ENCODE data around the gene CHST14. TPM values are rescaled to one million over a fixed set of nuclear protein-coding genes. Genes with fewer than 3 reads are reported as not detected.

CHST14 gene
- total and polyA plus RNA-seq, 2 donors (not counting 1 experiment from before 2014, with no cell fraction given) = 7.4 to 18.8 TPM

DNA sequence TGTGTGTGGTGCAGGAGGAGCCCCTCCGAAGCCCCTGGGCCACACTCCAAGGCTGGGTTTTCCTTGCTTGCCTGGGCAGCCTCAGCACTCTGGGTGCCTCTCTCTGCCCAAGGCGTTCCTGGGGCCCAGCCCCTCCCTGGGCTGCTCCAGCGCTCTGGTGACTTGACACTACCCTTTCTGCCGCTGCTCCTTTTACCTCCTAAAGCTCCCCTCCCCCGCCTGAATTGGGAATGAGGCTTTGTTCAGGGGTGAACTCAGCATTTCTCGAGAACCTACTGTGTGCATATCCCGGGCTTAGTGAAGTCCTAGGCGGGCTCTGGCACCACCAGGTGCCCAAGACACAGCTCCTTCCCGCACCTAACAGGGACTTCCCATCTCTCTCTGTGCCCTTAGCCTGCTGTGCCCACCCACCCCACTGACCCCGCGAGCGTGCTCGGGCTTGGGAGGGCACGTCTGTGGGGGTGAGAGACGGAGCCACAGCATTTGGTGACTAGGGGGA is 31.3 kb upstream of the CHST14 start:
- no peak overlapping the region for H3K9ac ChIP-seq (ENCODE audit: insufficient read depth, low read length)
- H4K20me1 ChIP-seq (ENCODE audit: control insufficient read depth, extremely low read depth, insufficient read depth, low read length) = peaks cover 3% of the 10 kb centered on the region
- DNase-seq (ENCODE audit: low read depth in 2 of 2) = no peak

DNA sequence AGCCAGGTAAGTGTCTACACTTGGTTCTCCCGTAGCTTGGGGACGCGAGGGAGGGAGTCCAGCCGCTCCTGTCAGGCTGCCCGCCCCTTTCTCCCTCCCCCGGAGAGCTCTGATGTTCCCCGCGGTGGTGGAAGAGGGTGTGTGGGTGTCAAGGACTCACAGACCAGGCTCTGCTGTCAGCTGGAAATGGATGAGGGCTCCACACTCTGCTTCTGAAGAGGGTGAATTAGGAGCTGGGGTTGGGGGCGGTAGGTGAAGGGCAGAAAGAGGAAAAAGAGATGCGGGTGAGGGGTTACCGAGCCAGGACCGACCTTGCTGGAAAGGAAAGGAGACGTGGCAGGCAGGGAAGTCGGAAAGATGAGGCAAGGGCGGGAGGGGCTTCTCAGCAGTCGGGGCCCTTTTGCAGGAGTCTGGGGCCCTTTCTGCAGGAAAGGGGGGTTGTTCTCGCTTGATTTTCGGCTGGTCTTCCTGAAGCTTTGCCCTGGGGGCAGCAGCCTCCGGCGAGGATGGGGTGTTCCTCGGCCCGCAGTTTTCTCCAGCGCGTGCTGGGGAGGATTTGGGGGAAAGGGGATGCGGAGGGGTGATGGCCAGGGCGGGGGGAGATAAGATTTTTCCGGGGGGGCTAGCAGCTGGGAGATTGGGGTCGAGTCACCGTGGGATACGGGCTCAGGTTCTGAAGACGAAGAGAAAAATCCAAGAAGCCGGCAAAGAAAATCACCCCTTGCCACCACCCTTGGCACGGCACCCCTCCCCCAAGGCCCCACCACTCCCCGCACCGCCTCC is 30.6 kb upstream of the CHST14 start:
- H3K27ac ChIP-seq (ENCODE audit: insufficient read depth, low read length) = no peak overlapping the region

More for the DNA sequence above, 31.3 kb upstream of the CHST14 start:
- Histone ChIP-seq H3K4me1 (ENCODE audit: control insufficient read depth, extremely low read depth, insufficient read depth, low read length) (peaks cover 6% of the 10 kb centered on the region), H3K27me3 (ENCODE audit: control insufficient read depth, insufficient read depth, low read length) (peaks cover 56% of the 10 kb centered on the region), H3K4me2 (ENCODE audit: extremely low read depth, insufficient read depth, low read length) (peak overlapping the region; percentile 97), H2AFZ (ENCODE audit: low read length) (peak overlapping the region; percentile 71), H3K4me3 (replicated peaks in 1 of 4; ENCODE audit: control extremely low read depth in 1 of 4, insufficient read depth in 1 of 4, low read depth in 3 of 4, low read length in 4 of 4) (peak overlapping the region; percentile 52 to 64 (median 60)), H3K36me3 (ENCODE audit: control insufficient read depth, insufficient read depth, low read length) (no peaks in the 10 kb centered on the region), H3K79me2 (ENCODE audit: control insufficient read depth, insufficient read depth, low read length) (peaks cover 5% of the 10 kb centered on the region), H3K9me3 (ENCODE audit: control insufficient read depth, insufficient read depth, low read depth, low read length) (no peaks in the 10 kb centered on the region), H3K27ac (ENCODE audit: insufficient read depth, low read length) (no peak overlapping the region)
- TF ChIP-seq, protein P1, sequence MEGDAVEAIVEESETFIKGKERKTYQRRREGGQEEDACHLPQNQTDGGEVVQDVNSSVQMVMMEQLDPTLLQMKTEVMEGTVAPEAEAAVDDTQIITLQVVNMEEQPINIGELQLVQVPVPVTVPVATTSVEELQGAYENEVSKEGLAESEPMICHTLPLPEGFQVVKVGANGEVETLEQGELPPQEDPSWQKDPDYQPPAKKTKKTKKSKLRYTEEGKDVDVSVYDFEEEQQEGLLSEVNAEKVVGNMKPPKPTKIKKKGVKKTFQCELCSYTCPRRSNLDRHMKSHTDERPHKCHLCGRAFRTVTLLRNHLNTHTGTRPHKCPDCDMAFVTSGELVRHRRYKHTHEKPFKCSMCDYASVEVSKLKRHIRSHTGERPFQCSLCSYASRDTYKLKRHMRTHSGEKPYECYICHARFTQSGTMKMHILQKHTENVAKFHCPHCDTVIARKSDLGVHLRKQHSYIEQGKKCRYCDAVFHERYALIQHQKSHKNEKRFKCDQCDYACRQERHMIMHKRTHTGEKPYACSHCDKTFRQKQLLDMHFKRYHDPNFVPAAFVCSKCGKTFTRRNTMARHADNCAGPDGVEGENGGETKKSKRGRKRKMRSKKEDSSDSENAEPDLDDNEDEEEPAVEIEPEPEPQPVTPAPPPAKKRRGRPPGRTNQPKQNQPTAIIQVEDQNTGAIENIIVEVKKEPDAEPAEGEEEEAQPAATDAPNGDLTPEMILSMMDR (conservative IDR thresholded peaks at IDR 0.05 in 1 of 2, IDR thresholded peaks at IDR 0.05 in 1 of 2; ENCODE audit: low read depth in 1 of 2, low read length in 2 of 2) = no peak
- TF ChIP-seq EZH2 (IDR thresholded peaks at IDR 0.05; ENCODE audit: low read length, missing control alignments) = no peak

More for the DNA sequence above, 30.6 kb upstream of the CHST14 start:
- Histone ChIP-seq H3K27me3 (ENCODE audit: control insufficient read depth, insufficient read depth, low read length) (peaks cover 50% of the 10 kb centered on the region), H3K4me2 (ENCODE audit: extremely low read depth, insufficient read depth, low read length) (peak overlapping the region; percentile 97), H2AFZ (ENCODE audit: low read length) (peak overlapping the region; percentile 71), H3K79me2 (ENCODE audit: control insufficient read depth, insufficient read depth, low read length) (peaks cover 5% of the 10 kb centered on the region), H3K36me3 (ENCODE audit: control insufficient read depth, insufficient read depth, low read length) (no peaks in the 10 kb centered on the region), H3K9me3 (ENCODE audit: control insufficient read depth, insufficient read depth, low read depth, low read length) (no peaks in the 10 kb centered on the region), H4K20me1 (ENCODE audit: control insufficient read depth, extremely low read depth, insufficient read depth, low read length) (peaks cover 3% of the 10 kb centered on the region), H3K4me3 (replicated peaks in 1 of 4; ENCODE audit: control extremely low read depth in 1 of 4, insufficient read depth in 1 of 4, low read depth in 3 of 4, low read length in 4 of 4) (peak overlapping the region; percentile 52 to 64 (median 60)), H3K9ac (ENCODE audit: insufficient read depth, low read length) (peak overlapping the region; percentile 46), H3K4me1 (ENCODE audit: control insufficient read depth, extremely low read depth, insufficient read depth, low read length) (peaks cover 6% of the 10 kb centered on the region)
- DNase-seq (ENCODE audit: low read depth in 2 of 2) = peak in 1 of 2 donors; percentile 50
- TF ChIP-seq, protein P1 (conservative IDR thresholded peaks at IDR 0.05 in 1 of 2, IDR thresholded peaks at IDR 0.05 in 1 of 2; ENCODE audit: low read depth in 1 of 2, low read length in 2 of 2) = no peak
- peak; percentile 20 for TF ChIP-seq EZH2 (IDR thresholded peaks at IDR 0.05; ENCODE audit: low read length, missing control alignments)

Data from fibroblast of lung (primary cell).